HG02970 (cell line): ENCODE measurements around the gene CXCL8.

Experiments used
- ATAC-seq: cut with Tn5 transposase; IDR thresholded peaks from one replicate; pipeline ENCODE4 v1.9.1; 2021; ENCODE audit warnings: mild to moderate bottlenecking, moderate library complexity, moderate number of reproducible peaks; ENCODE audit not compliant: unreplicated experiment, low FRiP score

Gene CXCL8

DNA sequence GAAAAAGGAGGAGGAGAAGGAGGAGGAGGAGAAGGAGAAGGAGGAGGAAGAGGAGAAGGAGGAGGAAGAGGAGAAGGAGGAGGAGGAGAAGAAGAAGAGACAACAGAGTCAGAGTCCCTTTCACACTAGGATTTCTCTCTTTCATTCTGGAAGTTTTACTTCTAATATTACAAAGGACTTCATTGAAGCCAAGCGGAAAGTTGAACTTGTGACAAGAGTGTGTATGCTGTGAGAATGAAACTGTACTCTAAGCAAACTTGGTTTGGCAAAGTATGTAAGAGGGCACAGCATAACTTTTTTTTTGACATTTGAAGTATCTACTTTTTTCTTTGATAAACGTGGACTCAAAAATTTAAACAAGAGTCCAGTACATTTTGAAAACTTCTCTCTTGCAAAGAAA lies 48.0 kb downstream of the CXCL8 start:
- ATAC-seq, result no peak
